Activated CD4-positive, alpha-beta T cell treated with anti-CD3 and anti-CD28 coated beads for 1 hour (primary cell): Measurements from ENCODE around the gene MSI2.
"Not testable (repeated sequence)": the region's sequence is repeated elsewhere in the genome, so short reads cannot be mapped to it uniquely, and the experiment has no call there.

Experiments
- DNase-seq: peaks from one replicate; pipeline ENCODE4 v3.0.0-alpha.2; 2020

The MSI2 gene

DNA sequence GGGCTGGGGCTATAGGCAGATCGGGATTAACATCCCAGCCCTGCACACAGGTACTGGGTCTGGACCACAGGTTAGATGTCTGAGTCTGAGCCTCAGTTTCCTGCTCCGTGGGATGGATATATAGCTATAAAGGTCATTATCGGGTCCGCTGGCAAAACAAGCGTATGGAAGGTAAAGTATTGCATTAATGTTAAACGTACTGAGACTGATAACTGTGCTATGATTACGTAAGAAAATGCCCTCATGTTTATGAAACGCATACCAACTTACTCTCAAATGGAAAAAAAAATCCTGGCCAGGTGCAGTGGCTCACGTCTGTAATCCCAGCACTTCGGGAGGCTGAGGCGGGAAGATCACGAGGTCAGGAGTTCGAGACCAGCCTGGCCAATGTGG, 353.6 kb downstream of the MSI2 start:
- DNase-seq, result no peak

DNA sequence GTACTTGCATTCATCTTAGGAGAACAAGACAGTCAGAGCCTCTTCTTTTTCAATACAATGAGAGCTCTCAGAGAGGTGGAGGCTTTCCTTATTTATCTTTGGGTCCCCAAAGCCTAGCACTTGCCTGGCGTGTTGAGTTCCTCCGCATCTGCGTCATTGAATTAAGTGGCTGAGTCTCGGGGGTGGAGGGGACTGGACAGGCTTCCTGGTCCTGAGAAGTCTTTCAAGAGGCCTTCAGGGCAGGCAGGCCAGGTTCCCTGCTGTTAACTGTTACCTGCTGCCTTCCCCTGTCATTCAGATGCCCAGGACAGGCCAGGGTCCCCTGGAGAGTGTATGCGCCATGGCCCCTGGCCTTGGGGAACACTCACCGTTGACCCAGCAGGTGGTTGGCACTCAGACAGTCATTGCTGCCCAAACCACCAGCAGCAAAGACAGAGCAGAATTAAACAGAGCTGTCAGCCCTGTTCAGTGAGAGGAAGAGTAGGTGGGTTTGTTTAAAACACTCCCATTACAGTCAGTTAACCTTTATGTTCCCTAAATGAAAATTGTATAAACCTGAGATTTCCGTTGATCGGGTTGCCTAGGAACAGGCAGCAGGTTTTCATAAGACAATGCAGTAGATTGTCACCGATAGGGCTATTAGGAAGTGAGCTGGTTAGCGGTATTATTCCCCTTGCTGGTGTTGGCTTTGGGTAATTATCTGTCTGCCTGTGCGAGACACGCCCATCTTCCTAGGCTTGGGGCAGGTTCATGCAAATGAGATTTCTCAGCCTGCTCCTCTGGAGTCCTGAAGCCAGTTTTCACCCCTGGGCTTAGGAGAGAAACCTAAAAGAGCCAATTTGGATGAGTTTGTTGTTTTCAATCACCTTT, 356.1 kb downstream of the MSI2 start:
- no peak for DNase-seq

DNA sequence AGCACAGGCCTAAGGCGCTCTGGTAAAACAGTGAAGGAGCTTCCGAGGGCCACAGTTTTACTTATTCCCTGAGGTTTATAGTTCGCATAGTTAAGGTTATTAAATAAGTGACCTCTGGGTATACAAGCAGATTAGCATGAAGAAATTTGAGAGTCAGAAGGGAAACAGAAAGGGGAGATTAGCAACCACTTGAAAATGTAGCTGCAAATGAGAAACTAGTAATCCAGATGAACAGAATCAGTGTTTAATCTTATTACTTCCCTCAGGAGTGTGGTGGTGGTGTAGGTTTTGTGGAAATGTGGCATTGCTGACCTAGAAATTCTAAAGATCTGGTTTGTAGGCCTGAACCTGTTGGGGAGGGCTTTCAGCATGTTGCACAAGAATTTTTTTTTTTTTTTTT, 358.4 kb downstream of the MSI2 start:
- DNase-seq, result no peak

DNA sequence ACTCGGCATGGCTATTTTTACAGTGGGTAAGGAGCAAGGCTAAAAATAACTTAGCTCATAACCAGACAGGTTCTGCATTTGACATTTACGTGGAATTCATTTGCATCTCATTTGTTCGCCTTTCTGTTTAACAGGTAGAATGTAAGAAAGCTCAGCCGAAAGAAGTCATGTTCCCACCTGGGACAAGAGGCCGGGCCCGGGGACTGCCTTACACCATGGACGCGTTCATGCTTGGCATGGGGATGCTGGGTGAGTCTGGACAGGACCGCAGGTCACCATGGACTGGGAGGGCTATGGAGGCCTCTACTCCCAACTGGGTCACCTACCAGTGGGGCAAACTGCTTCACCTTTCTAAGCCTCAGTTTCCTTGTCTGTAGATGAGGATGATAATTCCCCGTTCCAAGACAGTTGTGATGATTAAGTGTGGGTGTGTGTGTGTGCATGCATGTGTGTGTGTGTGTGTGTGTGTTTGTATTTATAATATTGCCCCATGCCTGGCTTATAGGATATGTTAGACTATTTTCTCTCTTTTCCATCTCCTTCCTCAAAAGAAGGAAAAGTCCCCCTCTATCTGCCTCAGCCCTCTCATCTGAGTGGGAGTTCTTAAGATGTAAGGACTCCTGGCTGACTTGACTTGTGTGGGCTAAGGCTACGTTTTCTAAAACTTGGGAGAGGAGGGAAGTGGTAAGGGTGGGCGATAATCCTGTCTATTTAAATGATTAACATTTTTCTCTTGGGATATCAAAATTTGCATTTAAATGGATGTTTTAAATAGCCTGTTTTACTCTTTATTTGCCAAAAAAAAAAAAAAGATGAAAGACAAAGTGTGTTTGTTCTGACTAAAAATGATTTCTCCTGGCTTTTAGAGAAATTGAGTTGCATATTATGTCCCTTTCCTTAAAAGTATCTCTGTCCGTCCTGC, 359.8 kb downstream of the MSI2 start:
- DNase-seq, result no peak

DNA sequence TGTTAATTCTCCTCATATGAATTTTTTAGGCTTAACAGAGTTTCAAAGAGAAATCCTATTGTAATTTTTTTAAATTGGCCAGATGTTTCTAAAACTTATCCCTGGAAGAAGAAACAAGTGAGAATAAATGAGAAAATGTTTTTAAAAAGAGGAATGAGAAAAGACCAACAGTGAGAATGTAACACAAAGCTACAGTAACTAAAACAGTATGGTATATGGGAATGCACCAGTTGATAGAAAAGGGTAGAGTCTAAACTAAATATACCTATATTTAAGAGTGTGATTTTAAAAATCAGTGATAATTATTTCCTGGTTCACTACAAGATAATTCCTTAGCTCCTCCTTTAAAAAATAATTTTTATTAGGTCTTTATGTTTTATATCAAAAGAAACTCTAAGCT, 360.9 kb downstream of the MSI2 start:
- no peak for DNase-seq

DNA sequence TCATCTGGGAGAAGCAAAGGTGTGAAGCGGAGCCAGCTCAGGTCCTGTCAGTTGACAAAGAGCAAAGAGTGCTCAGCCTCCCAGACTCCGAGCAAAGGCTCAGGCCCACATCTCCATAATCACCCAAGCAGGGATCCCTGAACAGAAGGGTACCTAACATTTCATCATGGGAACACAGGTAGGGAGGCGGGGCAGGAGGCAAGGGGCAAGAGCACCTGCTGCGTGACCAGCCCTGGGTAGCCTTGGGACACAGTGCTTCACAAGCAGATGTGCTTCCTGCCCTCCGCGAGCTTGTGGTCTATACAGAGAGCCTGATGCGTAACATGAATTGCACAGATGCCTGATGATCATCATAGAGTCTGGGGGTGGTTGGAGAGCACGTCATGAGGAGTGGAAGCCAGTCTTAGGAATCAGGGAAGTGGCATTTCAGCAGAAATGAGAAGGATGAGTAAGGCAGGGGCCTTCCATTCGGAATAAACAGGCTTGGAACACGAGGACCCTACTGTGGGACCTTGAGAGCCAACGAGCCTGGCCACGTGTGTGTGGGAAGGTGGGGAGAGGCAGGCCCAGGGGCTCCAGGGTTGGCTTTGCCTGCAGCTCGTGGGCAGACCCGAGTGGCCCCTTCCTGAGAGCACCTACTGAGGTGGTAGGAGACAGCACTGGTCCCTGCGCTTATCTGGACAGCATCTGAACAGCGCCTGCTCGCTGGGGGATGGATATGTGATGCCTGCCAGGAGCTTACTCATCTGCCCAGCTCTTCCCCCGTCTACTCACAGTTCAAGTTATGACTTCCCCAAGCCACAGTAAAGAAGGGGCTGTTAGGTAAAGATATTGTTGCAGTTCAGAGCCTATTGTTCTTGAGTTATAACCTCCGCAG, 363.0 kb downstream of the MSI2 start:
- no peak for DNase-seq

DNA sequence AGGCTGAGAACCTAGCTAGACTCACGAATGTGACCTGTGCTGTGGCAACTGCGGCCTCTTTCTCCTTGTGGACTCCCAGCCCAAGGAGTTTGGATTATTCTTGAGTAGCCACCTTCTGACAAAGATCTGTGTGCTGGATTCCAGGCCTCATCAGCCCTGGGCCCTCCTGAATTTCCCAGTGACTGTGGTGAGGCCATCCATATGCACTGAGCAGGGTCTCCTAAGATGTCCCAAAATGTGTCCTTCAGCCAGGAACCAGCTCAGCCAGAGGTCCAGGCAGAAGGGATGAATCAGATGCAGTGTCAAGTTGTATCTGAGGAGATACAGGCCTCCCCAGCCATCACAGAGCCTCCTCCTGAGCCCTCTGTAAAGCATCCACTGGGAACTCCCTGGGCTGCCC, 364.3 kb downstream of the MSI2 start:
- no peak for DNase-seq

DNA sequence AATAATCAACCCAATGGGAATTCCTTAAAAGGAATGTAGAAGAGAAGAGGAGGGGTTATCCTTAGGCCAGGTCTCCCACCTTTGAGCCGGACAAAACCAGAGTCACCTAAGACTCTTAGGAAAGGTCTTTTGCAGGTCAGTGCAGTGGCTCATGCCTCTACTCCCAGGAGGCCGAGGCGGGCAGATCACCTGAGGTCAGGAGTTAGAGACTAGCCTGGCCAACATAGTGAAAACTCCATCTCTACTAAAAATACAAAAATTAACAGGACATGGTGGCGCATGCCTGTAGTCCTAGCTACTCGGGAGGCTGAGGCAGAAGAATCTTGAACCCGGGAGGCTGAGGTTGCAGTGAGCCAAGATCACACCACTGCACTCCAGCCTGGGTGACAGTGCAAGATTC, 365.5 kb downstream of the MSI2 start:
- DNase-seq, result not testable (repeated sequence)

DNA sequence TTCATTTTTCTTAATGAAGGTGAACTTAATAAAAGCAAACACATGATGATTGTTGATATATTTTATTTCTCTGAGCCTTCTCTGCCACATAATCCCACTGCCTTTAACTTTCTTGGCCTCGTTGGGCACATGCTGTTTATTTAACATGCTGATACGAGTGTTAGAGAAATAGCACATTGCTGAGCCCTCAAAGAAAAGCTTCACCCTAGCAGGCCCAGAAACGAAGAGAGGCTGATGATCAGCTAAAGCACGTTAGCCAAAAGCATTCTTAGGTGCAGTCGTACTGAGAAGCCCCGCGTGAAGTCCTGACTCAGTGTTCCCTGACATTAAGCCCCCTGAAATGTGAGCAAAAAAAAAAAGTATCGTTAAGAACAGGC, 366.0 kb downstream of the MSI2 start:
- no peak for DNase-seq

DNA sequence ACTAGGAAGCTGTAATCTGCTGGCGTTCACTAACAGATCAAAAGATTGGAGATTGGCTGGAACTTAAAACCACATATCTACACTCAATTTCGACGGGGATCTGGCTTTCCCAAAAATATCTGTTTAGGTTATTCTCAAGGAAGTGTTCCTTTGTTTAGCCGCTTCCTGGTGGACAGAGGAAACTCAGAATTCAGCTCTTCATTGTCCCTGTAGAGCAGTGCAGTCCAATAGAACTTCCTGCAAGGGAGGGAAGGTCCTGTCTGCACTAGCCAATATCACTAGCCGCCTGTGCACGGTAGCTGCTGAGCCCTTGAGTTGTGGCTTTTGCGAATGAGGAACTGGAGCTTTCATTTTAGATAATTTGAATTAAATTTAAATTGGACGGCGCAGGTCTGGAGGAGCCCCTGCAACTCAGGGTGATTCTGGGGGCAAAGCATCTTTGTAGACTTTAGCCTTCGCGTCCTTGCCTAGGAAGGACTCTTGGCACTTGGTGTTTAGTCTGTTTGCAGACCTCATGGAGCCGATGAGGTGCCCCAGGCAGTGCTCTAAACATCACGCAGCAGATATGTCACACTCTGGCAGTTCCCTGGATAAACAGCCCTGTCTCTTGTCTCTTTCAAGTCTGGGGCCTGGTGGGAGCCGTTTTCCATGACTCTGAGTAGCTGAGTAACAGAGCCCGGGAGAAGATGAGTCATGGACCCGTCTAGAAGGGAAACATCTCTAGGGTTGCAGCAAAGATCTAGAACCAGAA, 366.5 kb downstream of the MSI2 start:
- no peak for DNase-seq

DNA sequence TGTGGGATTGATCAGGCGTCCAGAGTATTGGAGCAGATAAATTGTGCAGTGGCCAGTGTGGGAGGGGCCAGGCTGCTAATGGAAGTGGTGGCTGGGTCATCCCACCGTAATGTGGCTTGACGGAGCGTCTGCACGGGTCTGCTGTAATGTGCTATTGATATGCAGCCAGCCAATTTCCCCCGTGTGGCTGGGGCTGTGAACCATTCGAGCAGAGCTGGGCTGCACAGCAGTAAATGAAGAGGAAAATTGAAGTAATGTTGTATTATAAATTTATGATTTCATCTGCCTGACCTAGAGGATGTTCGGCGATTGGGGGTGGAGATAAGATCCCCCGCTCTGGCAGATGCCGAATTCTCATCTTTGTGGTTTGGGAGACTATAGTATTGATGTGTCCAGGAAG, 367.3 kb downstream of the MSI2 start:
- no peak for DNase-seq

DNA sequence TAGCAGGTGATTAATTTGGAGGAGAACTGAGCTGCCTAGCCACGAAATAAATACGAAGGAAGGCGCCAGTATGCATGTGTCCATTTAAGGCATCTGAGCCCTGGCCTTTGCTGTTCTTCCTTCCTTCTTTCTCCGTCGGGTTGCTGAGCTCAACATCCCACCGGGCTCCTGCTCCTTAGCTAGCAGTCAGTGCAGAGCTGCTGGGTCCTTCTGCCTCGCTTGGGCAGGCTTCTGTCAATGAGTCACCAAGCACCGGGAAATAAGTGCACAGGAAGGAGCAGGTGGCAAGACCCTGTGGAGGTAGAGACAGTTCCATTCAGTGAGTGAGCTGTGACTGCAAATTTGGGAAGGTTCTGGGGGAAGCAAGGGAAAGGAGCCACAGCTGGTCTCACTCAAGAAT, 368.1 kb downstream of the MSI2 start:
- DNase-seq, result no peak

DNA sequence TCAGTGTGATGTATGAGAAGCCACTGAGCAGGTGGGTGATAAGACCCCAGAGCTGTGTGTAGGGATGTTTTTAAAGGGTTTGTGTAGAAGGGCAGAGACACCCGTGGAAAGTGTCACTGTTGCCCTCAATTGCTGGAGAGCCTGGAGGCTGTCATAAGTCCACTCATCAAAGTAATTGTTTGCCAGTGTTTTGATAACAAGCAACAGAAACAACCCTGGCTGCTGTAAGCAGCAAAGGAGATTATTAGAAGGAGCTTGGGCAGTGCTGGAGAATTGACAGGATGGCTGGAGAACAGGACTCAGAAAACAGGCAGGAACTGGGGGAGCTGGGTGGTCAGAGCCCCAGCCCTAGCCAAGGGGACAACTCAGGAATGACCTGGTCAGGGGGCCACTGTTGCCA, 369.2 kb downstream of the MSI2 start:
- DNase-seq, result no peak

DNA sequence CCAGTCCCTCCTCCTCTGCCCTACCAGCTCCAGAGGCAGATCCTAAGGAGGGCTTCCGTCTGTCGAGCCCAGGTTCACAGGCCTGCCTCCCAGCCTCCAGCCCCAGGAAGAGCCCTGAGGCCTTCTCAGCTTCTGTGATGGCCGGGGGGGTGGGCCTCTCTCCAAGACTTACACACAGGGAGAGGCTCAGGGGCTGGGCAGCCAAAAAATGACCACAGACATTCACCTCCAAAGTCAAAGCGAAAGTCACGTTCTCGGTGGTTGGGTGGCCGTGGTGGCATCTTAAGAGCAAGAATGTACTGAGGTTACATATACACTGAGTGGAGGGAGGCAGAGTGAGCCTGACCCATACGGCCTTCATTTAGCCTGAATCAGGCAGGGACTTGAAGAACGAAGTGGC, 369.6 kb downstream of the MSI2 start:
- no peak for DNase-seq

DNA sequence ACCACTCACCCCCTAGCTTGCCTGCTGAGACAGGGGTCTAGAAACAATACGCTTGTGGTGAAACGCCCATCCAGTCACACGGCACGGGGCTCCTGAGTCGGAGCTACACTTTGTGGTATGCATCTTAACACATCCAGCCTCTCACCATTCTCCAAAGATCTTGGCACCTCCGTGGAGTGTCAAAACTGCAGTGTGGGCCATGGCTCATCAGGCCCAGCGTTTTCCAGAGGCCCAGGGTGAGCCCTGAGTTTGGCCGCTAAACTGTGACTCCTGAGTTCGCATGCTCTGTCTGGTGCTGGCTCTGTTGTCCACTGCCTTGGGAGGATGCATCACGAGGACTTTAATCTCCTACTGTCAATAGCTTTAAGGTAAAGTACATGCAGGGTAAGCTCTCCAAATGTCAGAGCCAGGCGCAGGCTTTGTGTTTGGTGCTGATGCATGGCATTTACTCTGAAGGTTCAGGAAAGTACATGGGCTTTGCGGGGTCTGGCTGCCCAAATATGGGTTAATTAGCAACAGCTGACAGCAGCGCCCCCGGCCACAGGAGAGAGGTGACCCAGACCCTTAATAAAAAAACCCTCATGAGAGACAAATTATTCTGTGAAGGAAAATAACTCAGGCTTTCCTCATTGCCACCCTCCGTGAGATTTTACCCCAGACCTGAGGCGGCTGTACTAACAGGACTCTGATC, 370.3 kb downstream of the MSI2 start:
- DNase-seq, result no peak

DNA sequence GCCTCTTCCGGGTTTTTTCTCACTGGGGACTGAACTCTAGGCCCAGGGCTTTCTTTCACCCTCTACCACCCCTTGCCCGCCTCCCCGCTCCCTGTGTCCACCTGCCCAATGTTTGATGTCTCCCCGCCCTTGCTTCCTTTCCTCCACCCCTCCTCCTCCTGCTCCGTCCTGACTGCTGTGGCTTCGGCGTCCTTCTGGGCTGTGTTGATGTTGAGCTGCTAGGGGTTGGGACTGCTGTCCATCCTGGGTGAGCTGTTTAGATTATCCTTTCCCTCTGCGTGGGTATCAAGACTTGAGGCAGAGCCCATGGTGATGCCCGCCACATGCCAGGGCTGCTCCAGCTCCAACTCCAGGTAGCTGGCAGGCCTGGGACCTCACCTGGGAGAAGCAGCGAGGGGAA, 371.3 kb downstream of the MSI2 start:
- no peak for DNase-seq

DNA sequence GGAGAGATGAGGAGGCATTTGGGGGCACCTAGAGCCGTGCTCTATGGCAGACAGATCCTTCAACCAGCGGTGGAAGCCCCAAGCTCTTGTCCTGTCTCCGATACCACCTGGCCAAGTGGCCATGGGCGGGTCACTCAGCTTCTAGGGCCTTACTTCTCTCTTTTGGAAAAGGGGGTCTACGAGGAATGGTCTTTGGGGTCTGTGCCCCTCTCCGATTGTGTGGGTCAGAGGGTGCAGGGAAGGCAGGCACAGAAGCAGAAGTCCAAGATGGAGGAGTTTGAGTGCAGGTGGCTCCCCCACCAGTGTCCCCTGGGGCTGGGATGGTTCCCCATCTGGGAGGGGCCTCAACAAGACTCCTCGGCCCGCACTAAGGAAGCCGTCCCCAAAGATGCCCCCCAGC, 372.1 kb downstream of the MSI2 start:
- no peak for DNase-seq

DNA sequence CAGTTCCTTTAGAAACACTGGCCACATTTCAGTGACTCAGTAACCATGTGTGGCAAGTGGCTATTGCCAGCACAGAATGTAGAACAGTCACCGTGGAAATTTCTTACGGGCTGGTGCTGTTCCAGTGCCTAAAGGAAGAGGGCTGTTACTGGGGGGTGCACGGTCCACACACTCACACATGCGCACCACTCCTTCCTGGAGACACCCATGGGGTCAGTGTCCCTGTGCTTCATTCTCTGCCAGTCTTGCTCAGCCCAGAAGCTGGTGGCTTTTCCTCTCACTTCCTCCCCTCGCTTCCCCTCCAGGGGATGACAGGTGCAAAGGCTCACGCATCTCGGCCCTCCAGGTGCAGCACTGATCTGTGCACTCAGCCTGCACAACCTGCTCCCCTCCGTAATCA, 373.1 kb downstream of the MSI2 start:
- no peak for DNase-seq

DNA sequence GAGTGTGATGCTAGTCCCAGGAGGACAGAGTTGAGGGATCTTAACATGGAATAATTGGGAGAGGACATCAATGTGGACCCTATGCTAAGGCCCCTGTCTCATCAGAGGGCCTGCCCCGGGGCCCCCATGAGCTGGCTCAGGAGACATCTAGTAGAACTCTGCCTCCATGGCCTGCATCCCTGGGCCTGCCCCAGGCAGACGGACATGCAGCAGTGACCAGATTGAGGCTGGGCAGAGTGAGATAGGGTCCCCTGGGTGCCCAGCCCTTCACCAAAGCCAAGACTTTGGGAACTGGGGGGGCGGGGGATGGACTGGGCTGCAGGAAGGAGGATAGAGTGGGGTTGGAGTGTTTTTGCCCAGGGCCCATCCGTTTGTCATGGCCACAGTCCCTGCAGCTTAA, 373.6 kb downstream of the MSI2 start:
- no peak for DNase-seq

DNA sequence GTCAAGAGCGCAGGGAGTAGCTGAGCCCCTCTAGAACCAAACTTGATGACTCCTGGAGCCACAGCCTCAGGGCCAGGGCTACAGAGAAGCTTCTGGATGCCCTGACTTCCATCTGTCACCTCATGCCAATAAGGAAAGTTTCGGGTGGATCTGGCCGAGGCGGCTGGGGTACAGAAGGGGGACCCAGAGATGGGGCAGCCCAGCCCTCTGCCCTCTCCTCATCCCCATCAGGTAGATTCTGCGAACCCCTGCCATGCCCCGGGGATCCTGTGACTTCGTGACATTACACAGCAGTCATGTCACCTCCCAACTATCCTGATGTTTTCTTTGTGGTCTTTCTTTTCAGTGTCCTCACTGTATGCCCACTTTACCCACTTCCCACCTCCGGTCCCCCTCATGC, 374.4 kb downstream of the MSI2 start:
- no peak for DNase-seq

DNA sequence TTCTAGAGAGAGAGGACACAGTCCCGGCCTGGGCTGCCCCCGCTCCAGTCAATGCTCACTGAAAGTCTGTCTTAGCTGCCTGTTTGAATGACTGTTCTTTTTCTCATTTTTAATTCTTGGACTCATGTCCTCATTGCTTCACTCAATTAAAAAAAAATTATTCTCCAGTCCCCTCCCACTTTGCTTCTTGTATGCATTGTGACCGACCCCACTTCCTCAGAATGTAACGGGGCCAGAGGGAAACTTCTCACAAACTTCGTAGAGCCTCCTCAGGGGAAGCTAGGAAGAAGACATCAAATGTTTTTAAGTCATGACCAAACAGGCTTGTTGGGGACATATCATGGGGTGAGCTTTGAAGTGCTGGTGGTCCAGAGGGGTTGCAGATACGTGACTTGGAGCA, 375.5 kb downstream of the MSI2 start:
- no peak for DNase-seq

DNA sequence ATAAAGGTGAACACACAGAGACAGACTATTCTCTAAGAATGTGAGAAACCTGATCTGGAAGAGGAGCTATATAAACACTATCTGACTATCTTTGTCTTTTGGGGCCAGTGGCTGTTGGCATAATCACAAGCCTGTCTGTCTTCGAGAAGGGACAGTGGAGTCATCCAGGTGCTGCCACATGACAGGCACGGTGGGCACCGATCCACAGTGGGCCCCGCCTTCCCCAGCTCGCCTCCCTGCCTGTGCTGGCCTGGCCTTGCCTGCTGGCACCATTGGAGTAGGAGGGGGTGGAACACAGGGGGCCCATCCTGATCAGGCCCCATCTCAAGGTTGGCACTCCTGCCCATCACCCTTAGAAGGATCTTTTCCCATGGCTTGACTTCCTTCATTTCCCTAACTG, 376.0 kb downstream of the MSI2 start:
- DNase-seq, result no peak
